ENCODE data around the gene COL27A1.
"Not testable (repeated sequence)": the region's sequence is repeated elsewhere in the genome, so short reads cannot be mapped to it uniquely, and the experiment has no call there.

The COL27A1 gene

GRCh38 chr9:114123031-114123977 lies 32.0 kb upstream of the COL27A1 start:
- no peak for DNase-seq

- no peak for DNase-seq
Measured at GRCh38 chr9:114124138-114124537, 31.2 kb upstream of the COL27A1 start.

GRCh38 chr9:114124666-114125475 lies 30.5 kb upstream of the COL27A1 start:
- no peak for DNase-seq

- no peak for DNase-seq
Measured at GRCh38 chr9:114125476-114126013, 29.8 kb upstream of the COL27A1 start.

- DNase-seq = no peak
Measured at GRCh38 chr9:114126247-114127060, 28.9 kb upstream of the COL27A1 start.

- not testable (repeated sequence) for DNase-seq
Measured at GRCh38 chr9:114128759-114129158, 26.6 kb upstream of the COL27A1 start.

- DNase-seq = no peak
Measured at GRCh38 chr9:114130141-114130540, 25.2 kb upstream of the COL27A1 start.

GRCh38 chr9:114130624-114131277 lies 24.6 kb upstream of the COL27A1 start:
- DNase-seq = no peak

- DNase-seq = no peak
Measured at GRCh38 chr9:114131808-114132549, 23.4 kb upstream of the COL27A1 start.

- no peak for DNase-seq
Measured at GRCh38 chr9:114132550-114132918, 22.8 kb upstream of the COL27A1 start.

GRCh38 chr9:114134827-114135396 lies 20.4 kb upstream of the COL27A1 start:
- no peak for DNase-seq

- no peak for DNase-seq
Measured at GRCh38 chr9:114137831-114138230, 17.5 kb upstream of the COL27A1 start.

GRCh38 chr9:114138552-114138971 lies 16.8 kb upstream of the COL27A1 start:
- DNase-seq = no peak

GRCh38 chr9:114139071-114139470 lies 16.3 kb upstream of the COL27A1 start:
- DNase-seq = no peak

- no peak for DNase-seq
Measured at GRCh38 chr9:114140401-114140800, 14.9 kb upstream of the COL27A1 start.

GRCh38 chr9:114140850-114141249 lies 14.5 kb upstream of the COL27A1 start:
- no peak for DNase-seq

- no peak for DNase-seq
Measured at GRCh38 chr9:114141553-114142402, 13.6 kb upstream of the COL27A1 start.

GRCh38 chr9:114143234-114143633 lies 12.1 kb upstream of the COL27A1 start:
- no peak for DNase-seq

- no peak for DNase-seq
Measured at GRCh38 chr9:114146735-114147134, 8.6 kb upstream of the COL27A1 start.

GRCh38 chr9:114149181-114149580 lies 6.2 kb upstream of the COL27A1 start:
- DNase-seq = no peak
